ENCODE results near the gene FHAD1. TPM values are rescaled to one million over a fixed set of nuclear protein-coding genes. Genes with fewer than 3 reads are reported as not detected.

The FHAD1 gene
- total RNA-seq, 4 donors from 2014 or later: 0.96 TPM; not detected in 3

GRCh38 chr1:15212216-15212953, 34.6 kb upstream of the FHAD1 start:
- ATAC-seq (ENCODE audit: low FRiP score) (no peak), DNase-seq (ENCODE audit: low spot score) (no peak)
- TF ChIP-seq CTCF (IDR thresholded peaks at IDR 0.05): no peak

GRCh38 chr1:15212954-15213291, 34.1 kb upstream of the FHAD1 start:
- TF ChIP-seq CTCF (IDR thresholded peaks at IDR 0.05): no peak
- no peak for DNase-seq (ENCODE audit: low spot score)
- ATAC-seq (ENCODE audit: low FRiP score): no peak

GRCh38 chr1:15213341-15213821, 33.6 kb upstream of the FHAD1 start:
- no peak for DNase-seq (ENCODE audit: low spot score)
- TF ChIP-seq CTCF (IDR thresholded peaks at IDR 0.05): no peak
- no peak for ATAC-seq (ENCODE audit: low FRiP score)

- no peak for TF ChIP-seq CTCF (IDR thresholded peaks at IDR 0.05)
- ATAC-seq (ENCODE audit: low FRiP score): no peak
- DNase-seq (ENCODE audit: low spot score): no peak
Observed at GRCh38 chr1:15214527-15214926, 32.5 kb upstream of the FHAD1 start.

- ATAC-seq (ENCODE audit: low FRiP score): no peak
- no peak for TF ChIP-seq CTCF (IDR thresholded peaks at IDR 0.05)
- no peak for DNase-seq (ENCODE audit: low spot score)
Observed at GRCh38 chr1:15215116-15215515, 31.9 kb upstream of the FHAD1 start.

- DNase-seq (ENCODE audit: low spot score) (no peak), ATAC-seq (ENCODE audit: low FRiP score) (no peak)
- TF ChIP-seq CTCF (IDR thresholded peaks at IDR 0.05): no peak
Observed at GRCh38 chr1:15217654-15218053, 29.4 kb upstream of the FHAD1 start.
